Measurements from ENCODE around the gene WRAP53. TPM values are rescaled to one million over a fixed set of nuclear protein-coding genes. Genes with fewer than 3 reads are reported as not detected.

The WRAP53 gene
- total RNA-seq, 1 donor from 2014 or later: 41.1 TPM

GRCh38 chr17:7704601-7705268, 16.5 kb downstream of the WRAP53 start, which contains the start of gene EFNB3:
Gene EFNB3 (plus strand): TSS chr17:7705202. CDS start chr17:7705599, 397 bp downstream.
- Mint-ChIP-seq H3K4me1 (peaks cover 41% of the 10 kb centered on the region), H3K36me3 (ENCODE audit: low read depth) (peaks cover 2% of the 10 kb centered on the region), H3K27ac (ENCODE audit: unreplicated experiment) (peak within 1 kb of the TSS; percentile 96), H3K9me3 (no peaks in the 10 kb centered on the region), H3K27me3 (ENCODE audit: low read depth) (peaks cover 15% of the 10 kb centered on the region), H3K4me3 (peak within 1 kb of the TSS; percentile 94)
- TF ChIP-seq CTCF (conservative IDR thresholded peaks at IDR 0.05): no peak
- DNase-seq (ENCODE audit: low read depth, low spot score): no peak

- Mint-ChIP-seq H3K36me3 (ENCODE audit: low read depth) (peaks cover 2% of the 10 kb centered on the region), H3K9me3 (no peaks in the 10 kb centered on the region), H3K27ac (ENCODE audit: unreplicated experiment) (peak overlapping the region; percentile 27), H3K4me1 (peaks cover 46% of the 10 kb centered on the region), H3K4me3 (peak overlapping the region; percentile 94), H3K27me3 (ENCODE audit: low read depth) (peaks cover 15% of the 10 kb centered on the region)
- no peak for DNase-seq (ENCODE audit: low read depth, low spot score)
- no peak for TF ChIP-seq CTCF (conservative IDR thresholded peaks at IDR 0.05)
Measured at GRCh38 chr17:7705269-7706255, 17.3 kb downstream of the WRAP53 start.

GRCh38 chr17:7706631-7707354, 18.5 kb downstream of the WRAP53 start:
- H3K27ac Mint-ChIP-seq (ENCODE audit: unreplicated experiment): no peak overlapping the region
- peaks cover 15% of the 10 kb centered on the region for H3K27me3 Mint-ChIP-seq (ENCODE audit: low read depth)
- no peak for DNase-seq (ENCODE audit: low read depth, low spot score)
- H3K4me1 Mint-ChIP-seq: peaks cover 57% of the 10 kb centered on the region
- no peaks in the 10 kb centered on the region for H3K9me3 Mint-ChIP-seq
- peak overlapping the region; percentile 94 for H3K4me3 Mint-ChIP-seq
- peaks cover 4% of the 10 kb centered on the region for H3K36me3 Mint-ChIP-seq (ENCODE audit: low read depth)
- no peak for TF ChIP-seq CTCF (conservative IDR thresholded peaks at IDR 0.05)

- TF ChIP-seq CTCF (conservative IDR thresholded peaks at IDR 0.05): no peak
- Mint-ChIP-seq H3K36me3 (ENCODE audit: low read depth) (peaks cover 4% of the 10 kb centered on the region), H3K4me3 (peak overlapping the region; percentile 79), H3K9me3 (no peaks in the 10 kb centered on the region), H3K27me3 (ENCODE audit: low read depth) (peaks cover 15% of the 10 kb centered on the region), H3K27ac (ENCODE audit: unreplicated experiment) (no peak overlapping the region), H3K4me1 (peaks cover 61% of the 10 kb centered on the region)
- no peak for DNase-seq (ENCODE audit: low read depth, low spot score)
Measured at GRCh38 chr17:7707446-7707845, 19.2 kb downstream of the WRAP53 start.
